Endothelial cell of umbilical vein (primary cell): ENCODE measurements around the gene GABRR2.

Source experiments
- CTCF ChIP-seq, 2 donors: IDR thresholded peaks; 1 replicate in 1 of 2; 2 replicates in 1 of 2; pipeline ENCODE4 v1.5.1; 2011; ENCODE audit warnings: low read length in 2 of 2, mild to moderate bottlenecking in 2 of 2, moderate library complexity in 2 of 2, control low read depth in 1 of 2, inconsistent platforms in 1 of 2, low read depth in 1 of 2; ENCODE audit not compliant: insufficient read depth in 1 of 2; ENCODE audit errors: extremely low read depth in 1 of 2
- JUN ChIP-seq: IDR thresholded peaks from 2 replicates; pipeline ENCODE4 v1.6.1; 2011; ENCODE audit warnings: borderline replicate concordance, low read depth; ENCODE audit not compliant: insufficient read length, insufficient read depth
- MYC ChIP-seq: IDR thresholded peaks from one replicate; pipeline ENCODE4 v1.6.1; 2011; ENCODE audit warnings: mild to moderate bottlenecking, low read depth, low read length

GRCh38 chr6:89287351-89288028 is 27.6 kb downstream of the GABRR2 start:
- TF ChIP-seq MYC = no peak
- TF ChIP-seq CTCF (IDR thresholded peaks at IDR 0.05; ENCODE audit: extremely low read depth in 1 of 2, insufficient read depth in 1 of 2, low read depth in 1 of 2, low read length in 2 of 2) = no peak
- no peak for TF ChIP-seq JUN
